Subcutaneous abdominal adipose tissue (tissue), 5 donors: ENCODE measurements around the gene C1QTNF5.

Experiments
- H3K27ac ChIP-seq: one replicate; pipeline ENCODE4 v1.7.0; 2013; ENCODE audit warnings: low read depth, mild to moderate bottlenecking, inconsistent platforms, low read length, moderate library complexity
- H3K27me3 ChIP-seq, 5 donors: one replicate each; pipeline ENCODE4 v1.7.0; 2013; ENCODE audit warnings: low read length in 5 of 5, inconsistent platforms in 1 of 5; ENCODE audit not compliant: control insufficient read depth in 5 of 5, insufficient read depth in 4 of 5
- H3K36me3 ChIP-seq, 5 donors: one replicate each; pipeline ENCODE4 v1.7.0; 2013; ENCODE audit warnings: low read length in 5 of 5; ENCODE audit not compliant: control insufficient read depth in 5 of 5, insufficient read depth in 5 of 5
- H3K4me1 ChIP-seq, 5 donors: one replicate each; pipeline ENCODE4 v1.7.0; 2013; ENCODE audit warnings: low read length in 5 of 5, mild to moderate bottlenecking in 3 of 5, moderate library complexity in 1 of 5; ENCODE audit not compliant: control insufficient read depth in 5 of 5, insufficient read depth in 5 of 5
- H3K4me3 ChIP-seq, 5 donors: one replicate each; pipeline ENCODE4 v1.7.0; 2013; ENCODE audit warnings: low read length in 5 of 5, low read depth in 1 of 5
- H3K9ac ChIP-seq, 5 donors: one replicate each; pipeline ENCODE4 v1.7.0; 2013; ENCODE audit warnings: low read length in 5 of 5, mild to moderate bottlenecking in 4 of 5, moderate library complexity in 3 of 5
- H3K9me3 ChIP-seq, 5 donors: one replicate each; pipeline ENCODE4 v1.7.0; 2013; ENCODE audit warnings: low read length in 5 of 5; ENCODE audit not compliant: control insufficient read depth in 5 of 5
- donor health status: healthy.
- donor health status: healthy.
- donor health status: healthy.
- donor health status: healthy.
- donor health status: healthy.

Gene C1QTNF5

DNA sequence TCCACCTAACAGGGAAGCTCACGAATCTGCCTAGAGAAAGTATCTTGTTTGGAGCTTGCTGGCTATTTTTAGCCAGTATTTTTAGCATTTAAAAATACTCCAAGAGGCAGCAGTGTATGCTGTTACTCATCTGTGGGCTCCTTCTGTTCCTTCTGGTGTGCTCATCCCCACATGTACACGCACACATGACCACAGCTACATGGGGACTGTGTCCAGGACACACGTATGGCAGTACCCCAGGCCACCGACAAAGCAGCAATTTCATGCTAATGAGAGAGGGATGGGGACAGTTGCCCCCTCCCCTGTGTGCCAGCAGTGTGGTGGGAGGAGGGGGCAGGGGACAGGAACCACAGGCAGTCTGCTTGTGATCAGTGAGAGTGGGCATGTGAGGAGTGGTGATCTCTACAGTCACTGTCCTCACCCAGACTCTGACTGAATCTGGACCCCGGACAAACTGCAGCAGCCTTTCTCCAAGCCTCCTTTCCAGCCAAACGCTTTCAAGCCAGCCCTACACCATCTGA is 24.4 kb upstream of the C1QTNF5 start:
- Histone ChIP-seq H3K4me1 (peaks cover 7 to 57% (median 29%) of the 10 kb centered on the region in 5 donors), H3K36me3 (no peaks in the 10 kb centered on the region), H3K4me3 (no peak overlapping the region), H3K9me3 (no peaks in the 10 kb centered on the region), H3K9ac (no peak overlapping the region), H3K27me3 (peaks cover 10 to 29% (median 24%) of the 10 kb centered on the region in 5 donors), H3K27ac (no peak overlapping the region)

DNA sequence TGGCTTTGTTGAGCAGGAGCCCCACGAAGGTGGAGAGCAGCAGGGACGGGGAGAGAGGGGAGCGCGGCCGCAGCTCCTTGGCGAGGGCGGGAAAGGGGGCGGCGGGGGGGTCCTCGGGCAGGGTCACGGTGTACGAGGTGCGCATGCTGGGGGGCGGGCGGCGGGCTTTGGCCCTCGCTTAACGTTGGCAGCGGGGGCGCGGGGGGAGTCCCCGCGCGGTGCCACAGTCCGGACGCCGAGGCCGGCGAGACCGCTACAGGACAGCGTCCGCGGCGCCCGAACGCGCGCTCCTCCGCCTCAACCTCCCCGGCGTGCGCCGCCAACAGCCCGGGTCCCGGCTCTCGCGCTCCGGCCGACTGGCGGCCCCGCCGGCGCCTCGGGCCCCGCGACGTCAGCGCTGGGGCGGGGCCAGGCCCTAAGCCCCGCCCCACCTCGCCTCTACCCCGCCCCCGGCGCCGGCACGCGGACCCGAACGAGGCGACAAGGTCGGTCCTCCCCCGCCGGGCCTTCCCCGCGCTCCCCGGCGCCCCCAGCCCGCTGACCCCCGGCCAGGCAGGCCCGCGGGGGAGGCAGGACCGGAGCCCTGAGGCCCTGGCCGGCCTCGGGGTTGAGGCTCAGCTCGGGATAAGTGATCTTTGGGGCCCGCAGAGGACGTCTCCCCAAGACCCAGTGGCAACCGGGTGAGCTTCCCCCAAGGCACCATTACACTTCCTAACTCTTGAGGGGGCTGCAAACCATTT is 23.3 kb upstream of the C1QTNF5 start:
- H3K27ac ChIP-seq: no peak overlapping the region

DNA sequence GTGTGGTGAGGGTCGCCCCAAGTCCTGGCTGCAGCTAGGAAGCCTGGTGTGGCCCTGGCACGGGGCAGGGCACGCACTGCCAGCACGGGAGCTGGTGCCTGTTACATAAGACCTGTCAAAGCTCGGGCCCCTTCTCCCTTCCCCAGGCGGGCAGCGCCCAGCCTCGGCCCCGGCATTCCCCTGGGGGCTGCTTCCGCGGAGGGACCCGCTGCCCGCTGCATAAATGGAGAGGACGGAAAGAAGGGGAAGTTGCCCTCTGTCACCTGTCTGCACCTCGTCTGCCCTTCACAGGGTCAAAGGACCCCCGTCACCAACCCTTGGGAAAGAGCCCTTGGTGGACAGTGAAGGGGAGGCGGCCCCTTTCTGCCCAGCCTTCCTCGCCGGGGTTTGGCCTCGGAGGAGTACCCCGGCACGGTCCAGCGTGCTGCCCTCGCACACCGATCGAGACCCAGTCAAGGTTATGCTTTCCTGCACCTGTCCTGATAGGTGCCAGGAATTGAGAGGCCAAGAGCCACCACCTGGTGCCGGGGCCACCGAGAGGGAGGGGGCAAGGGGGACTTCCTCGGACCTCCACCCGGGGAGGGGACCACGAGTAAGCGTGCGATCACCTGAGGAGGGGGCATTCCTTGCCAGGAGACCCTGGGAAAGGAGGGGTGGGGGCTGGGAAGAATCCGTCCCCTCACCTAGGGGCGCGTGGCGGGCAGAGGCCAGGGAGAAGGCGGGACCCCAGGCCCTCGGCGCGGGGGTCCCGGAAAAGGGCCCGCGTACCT is 22.6 kb upstream of the C1QTNF5 start:
- Histone ChIP-seq H3K27me3 (peaks cover 10 to 29% (median 24%) of the 10 kb centered on the region in 5 donors), H3K9me3 (no peaks in the 10 kb centered on the region), H3K27ac (no peak overlapping the region), H3K36me3 (no peaks in the 10 kb centered on the region), H3K4me1 (peaks cover 6 to 48% (median 24%) of the 10 kb centered on the region in 5 donors), H3K9ac (no peak overlapping the region), H3K4me3 (peak overlapping the region in 2 of 5 donors; percentile 33 to 48)

More for the DNA sequence above, 23.3 kb upstream of the C1QTNF5 start:
- H3K9me3 ChIP-seq: no peaks in the 10 kb centered on the region
- peaks cover 7 to 56% (median 32%) of the 10 kb centered on the region in 5 donors for H3K4me1 ChIP-seq
- no peaks in the 10 kb centered on the region for H3K36me3 ChIP-seq
- peaks cover 10 to 29% (median 24%) of the 10 kb centered on the region in 5 donors for H3K27me3 ChIP-seq
- peak overlapping the region in 2 of 5 donors; percentile 37 to 48 for H3K4me3 ChIP-seq
- no peak overlapping the region for H3K9ac ChIP-seq

DNA sequence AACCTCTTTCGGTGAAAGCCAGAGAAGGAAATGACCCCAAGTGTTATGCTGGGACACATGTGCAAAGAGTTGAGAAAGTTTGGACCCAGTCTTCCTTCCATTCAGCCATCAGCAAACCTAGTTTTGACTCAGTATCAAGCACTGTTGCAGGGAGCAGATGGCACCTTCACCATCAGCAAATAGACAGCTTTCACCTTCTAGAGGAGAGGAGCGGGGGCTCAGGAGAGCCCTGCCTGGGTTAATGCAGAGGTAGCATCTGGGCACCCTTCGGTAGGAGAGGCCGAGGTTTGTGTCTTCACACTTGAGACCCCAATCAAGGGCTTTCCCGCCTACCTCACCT is 22.0 kb upstream of the C1QTNF5 start:
- peaks cover 10 to 25% (median 22%) of the 10 kb centered on the region in 5 donors for H3K27me3 ChIP-seq
- H3K4me1 ChIP-seq: peaks cover 4 to 42% (median 19%) of the 10 kb centered on the region in 5 donors
- no peaks in the 10 kb centered on the region for H3K36me3 ChIP-seq
- H3K27ac ChIP-seq: no peak overlapping the region
- no peak overlapping the region for H3K9ac ChIP-seq
- no peaks in the 10 kb centered on the region for H3K9me3 ChIP-seq
- no peak overlapping the region for H3K4me3 ChIP-seq

DNA sequence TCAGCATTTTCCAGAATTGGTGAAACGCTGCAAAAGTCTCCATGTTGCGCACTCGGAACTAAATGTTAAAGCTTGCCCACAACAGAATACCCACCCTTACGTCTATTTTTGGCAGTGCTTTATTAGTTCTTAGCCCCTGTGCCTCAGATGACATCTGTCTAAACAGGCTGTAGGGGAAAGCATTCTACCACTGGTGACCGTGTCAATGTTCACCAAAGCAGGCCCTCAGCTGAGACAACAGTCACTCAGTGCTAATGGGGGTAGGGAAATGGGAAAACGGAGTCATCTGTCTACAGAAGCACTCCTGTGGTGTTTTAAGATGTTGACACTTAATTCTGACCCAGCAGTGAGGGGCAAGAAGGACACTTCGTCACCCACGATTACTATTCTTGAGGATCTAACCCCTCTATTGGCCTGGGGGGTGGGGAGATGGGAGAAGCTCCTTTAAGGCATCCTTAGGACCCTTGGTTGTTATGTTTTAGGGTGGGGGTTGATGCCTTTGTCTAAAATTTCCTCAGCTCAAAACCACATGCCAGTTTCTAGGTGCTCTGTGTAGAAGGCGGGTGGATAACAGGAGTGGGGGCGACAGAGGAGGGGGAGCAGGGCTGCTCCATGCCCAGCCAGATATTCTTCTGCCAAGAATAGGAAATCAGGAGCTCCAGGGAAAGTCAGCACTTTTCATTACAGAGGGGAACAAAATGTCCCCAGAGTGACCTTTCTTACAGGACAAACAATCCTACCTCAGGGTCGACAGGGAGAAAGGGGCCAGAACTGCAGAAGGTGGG is 21.4 kb upstream of the C1QTNF5 start:
- Histone ChIP-seq H3K9me3 (no peaks in the 10 kb centered on the region), H3K36me3 (no peaks in the 10 kb centered on the region), H3K27ac (no peak overlapping the region), H3K4me3 (no peak overlapping the region), H3K27me3 (peaks cover 10 to 21% (median 20%) of the 10 kb centered on the region in 5 donors), H3K9ac (peak overlapping the region in 1 of 5 donors; percentile 7), H3K4me1 (peaks cover 4 to 41% (median 14%) of the 10 kb centered on the region in 5 donors)

DNA sequence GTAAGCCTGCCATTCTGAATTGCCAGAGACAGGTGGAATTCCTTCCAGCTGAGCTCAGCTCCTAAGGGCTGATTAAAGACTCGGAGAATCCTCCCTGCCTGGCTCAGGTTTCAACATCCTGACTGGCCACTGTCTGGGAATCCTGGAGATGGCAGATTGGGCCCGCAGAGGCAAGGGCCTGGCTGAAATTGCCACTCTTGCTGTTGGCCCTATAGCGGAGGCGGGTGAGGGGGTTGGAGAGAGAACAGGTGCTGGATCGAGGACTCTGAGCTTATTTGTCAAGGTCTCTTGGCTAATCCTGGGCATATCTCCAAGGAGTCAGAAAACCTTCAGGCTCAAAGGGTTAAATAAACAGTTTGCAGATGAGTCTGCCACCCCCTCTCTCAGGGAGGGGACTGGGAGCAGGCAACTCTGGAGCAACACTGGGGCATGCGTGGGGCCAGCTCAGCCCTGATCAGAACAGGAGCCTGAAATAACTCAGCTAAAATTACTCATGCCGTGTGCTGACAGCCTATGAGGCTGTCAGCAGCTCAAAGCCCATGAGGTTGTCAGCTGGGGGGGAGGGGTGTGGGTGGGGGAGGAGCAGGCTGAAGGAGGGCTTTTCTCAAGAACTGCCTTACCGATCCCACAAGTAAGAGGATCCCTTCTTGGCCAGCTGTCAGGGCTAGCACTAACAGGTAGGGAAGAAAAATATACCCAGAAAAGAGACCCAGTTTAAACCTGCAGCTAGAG is 20.5 kb upstream of the C1QTNF5 start:
- H3K4me1 ChIP-seq: peaks cover 1 to 48% (median 18%) of the 10 kb centered on the region in 5 donors
- H3K9me3 ChIP-seq: no peaks in the 10 kb centered on the region
- no peaks in the 10 kb centered on the region for H3K36me3 ChIP-seq
- H3K27ac ChIP-seq: peak overlapping the region; percentile 50
- no peak overlapping the region for H3K4me3 ChIP-seq
- H3K27me3 ChIP-seq: peaks cover 10 to 17% (median 15%) of the 10 kb centered on the region in 5 donors
- no peak overlapping the region for H3K9ac ChIP-seq

DNA sequence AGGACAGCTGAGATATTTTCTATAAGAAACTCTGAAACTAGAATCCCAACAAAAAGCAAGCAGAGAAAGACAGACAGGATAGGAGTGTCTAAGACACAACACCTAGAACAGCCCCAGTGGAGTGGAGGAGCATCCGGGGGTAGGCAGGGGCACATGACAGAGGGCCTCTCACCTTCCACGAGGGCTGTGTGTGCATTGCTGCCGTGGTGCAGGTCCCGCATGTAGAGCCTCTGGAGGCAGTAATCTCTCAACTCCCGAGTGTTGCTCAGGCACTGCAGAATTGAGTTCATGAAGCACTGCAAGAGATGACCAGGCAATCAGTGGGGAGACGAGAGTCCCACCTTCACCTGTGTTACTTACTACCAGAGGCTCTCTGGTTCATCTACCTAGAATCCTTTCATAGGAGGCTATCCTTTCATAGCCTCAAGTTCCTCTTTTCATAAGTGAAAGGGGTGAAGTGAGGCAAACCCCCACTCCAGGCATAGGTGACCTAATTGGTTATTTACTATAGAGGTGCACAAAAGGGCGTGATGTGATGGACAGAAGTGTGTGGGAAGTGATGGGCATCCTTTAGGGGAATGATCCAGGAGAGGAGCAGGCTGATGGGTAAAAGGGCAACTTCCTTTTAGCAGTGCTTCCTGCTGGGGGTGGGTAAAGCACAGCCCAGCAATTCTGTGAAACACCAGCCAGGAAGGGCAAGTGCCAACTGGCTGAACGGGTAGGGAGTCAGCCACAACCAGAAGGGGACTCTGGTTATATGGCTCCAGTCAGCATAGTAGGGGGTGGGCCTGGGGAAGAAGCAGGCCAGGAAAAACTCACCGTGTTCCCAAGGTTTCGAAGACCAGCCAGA is 18.9 kb upstream of the C1QTNF5 start:
- peaks cover 2 to 7% (median 4%) of the 10 kb centered on the region in 5 donors for H3K27me3 ChIP-seq
- H3K27ac ChIP-seq: no peak overlapping the region
- H3K4me1 ChIP-seq: peaks cover 1 to 46% (median 18%) of the 10 kb centered on the region in 5 donors

DNA sequence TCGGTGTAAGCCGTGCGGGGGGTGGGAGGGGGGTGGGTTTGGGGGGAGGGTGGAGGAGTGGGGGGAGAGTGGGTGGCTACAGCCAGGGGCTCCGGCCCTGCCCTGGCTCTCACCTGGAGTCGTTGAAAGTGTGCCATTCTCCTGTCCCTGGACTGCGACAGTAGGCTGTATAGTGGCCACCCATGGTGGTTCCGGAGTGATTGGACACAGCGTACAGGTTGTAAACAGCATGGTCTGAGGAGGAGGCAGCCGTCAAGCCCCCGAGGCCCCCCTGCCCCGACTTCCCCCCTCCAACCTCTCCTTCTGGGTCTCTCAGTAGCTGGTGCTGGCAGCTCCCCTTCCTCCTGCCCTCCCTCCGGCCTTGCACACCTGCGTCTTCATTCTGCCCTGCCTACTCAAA is 16.4 kb upstream of the C1QTNF5 start:
- Histone ChIP-seq H3K27me3 (no peaks in the 10 kb centered on the region), H3K9ac (peak overlapping the region in 1 of 5 donors; percentile 76), H3K4me3 (peak overlapping the region in 2 of 5 donors; percentile 75 to 78), H3K4me1 (peaks cover 1 to 30% (median 19%) of the 10 kb centered on the region in 5 donors), H3K9me3 (no peaks in the 10 kb centered on the region), H3K36me3 (no peaks in the 10 kb centered on the region), H3K27ac (no peak overlapping the region)

More for the DNA sequence above, 18.9 kb upstream of the C1QTNF5 start:
- H3K36me3 ChIP-seq: no peaks in the 10 kb centered on the region
- H3K4me3 ChIP-seq: no peak overlapping the region
- no peak overlapping the region for H3K9ac ChIP-seq
- H3K9me3 ChIP-seq: no peaks in the 10 kb centered on the region
